ENCODE results near the gene SLC12A8. TPM values are rescaled to one million over a fixed set of nuclear protein-coding genes. Genes with fewer than 3 reads are reported as not detected.

The SLC12A8 gene
- total and polyA plus RNA-seq, 4 experiments from 2014 or later = not detected

DNA sequence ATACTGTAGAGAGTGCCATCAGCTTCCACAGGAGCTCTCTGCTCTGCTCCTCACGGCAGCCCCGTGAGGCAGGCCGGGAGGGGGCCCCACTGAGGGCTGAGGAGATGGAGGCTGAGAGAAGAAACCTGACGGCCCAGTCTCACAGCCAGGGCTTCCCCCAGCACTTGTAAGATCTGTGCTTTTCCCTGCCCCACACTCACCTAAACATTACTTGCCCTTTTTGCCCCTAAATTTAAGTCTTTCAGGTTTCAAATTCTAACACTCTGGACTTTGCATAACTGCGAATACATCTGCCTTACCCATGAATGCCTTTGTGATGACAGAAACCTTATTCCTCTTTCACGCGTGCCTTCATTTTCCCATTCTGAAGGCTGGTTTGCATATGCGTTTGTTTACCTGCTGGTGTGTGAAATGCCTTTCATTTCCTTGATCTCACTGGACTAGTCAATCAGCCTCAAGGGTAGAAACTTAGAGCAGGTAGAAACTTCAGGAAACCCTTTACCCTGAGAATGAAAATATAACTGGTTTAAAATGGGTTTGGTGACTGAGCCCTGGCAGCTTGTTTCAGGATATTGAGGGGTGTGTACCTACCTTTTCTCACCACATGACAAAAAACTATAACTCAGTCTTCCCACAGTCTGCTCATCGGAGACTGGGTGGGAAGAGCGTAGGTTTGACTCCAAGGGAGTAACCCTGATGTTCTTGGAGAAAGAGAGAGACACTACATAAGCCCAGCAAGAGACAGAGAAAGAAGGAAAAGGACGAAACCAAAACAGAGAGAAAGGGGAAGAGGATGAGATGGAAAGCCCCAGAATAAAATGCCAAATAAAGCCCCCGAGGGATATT, 20.1 kb downstream of the SLC12A8 start:
- Mint-ChIP-seq H3K27me3 (peaks cover 2% of the 10 kb centered on the region in 2 donors), H3K27ac (no peak overlapping the region), H3K4me3 (no peak overlapping the region), H3K9me3 (peaks cover 0 to 2% (median 0%) of the 10 kb centered on the region in 8 donors), H3K36me3 (no peaks in the 10 kb centered on the region), H3K4me1 (no peaks in the 10 kb centered on the region)
- ChIA-PET CTCF (ENCODE audit: partially characterized antibody) (no interaction called here), POLR2A (ENCODE audit: partially characterized antibody) (no interaction called here)
- no peak overlapping the region for H3K4me3 ChIP-seq (ENCODE audit: low read length in 2 of 2)
- no peak overlapping the region for H3K27ac ChIP-seq (ENCODE audit: low read depth, low read length)
- H3K9me3 ChIP-seq (ENCODE audit: control insufficient read depth in 1 of 2, low read length in 2 of 2) = no peaks in the 10 kb centered on the region
- no peaks in the 10 kb centered on the region for H3K36me3 ChIP-seq (ENCODE audit: insufficient read depth, low read length)
- intact Hi-C loops (cut with micrococcal nuclease) = no loop called here
- no peaks in the 10 kb centered on the region for H3K27me3 ChIP-seq (ENCODE audit: insufficient read depth, low read length)
- no peaks in the 10 kb centered on the region for H3K4me1 ChIP-seq (ENCODE audit: insufficient read depth, low read length)
- DNase-seq = no peak

DNA sequence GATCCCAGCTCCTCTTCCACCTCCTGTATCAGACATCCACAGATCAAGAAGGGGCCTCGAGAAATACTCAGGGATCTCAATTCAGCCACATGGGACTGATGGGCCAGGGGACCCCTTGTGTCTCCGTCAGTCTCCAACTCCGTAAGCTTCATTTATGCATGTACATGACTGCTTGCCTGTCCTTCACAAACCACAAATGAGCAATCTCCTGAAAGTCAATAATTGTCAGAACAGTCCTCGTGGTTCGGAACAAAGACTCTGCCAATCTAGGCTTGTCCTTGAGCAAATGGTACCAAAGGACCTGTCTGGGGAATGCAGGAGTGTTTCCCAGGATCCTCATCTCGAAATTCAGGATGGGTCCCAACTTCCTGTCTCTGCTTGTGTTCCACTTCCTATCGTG, 20.8 kb downstream of the SLC12A8 start:
- peaks cover 0 to 2% (median 0%) of the 10 kb centered on the region in 8 donors for H3K9me3 Mint-ChIP-seq
- H3K9me3 ChIP-seq (ENCODE audit: control insufficient read depth in 1 of 2, low read length in 2 of 2) = no peaks in the 10 kb centered on the region
- intact Hi-C loops (cut with micrococcal nuclease) = no loop called here
- H3K4me3 Mint-ChIP-seq = no peak overlapping the region
- ChIA-PET POLR2A (ENCODE audit: partially characterized antibody) (no interaction called here), CTCF (ENCODE audit: partially characterized antibody) (no interaction called here)
- no peak for DNase-seq
- H3K27me3 ChIP-seq (ENCODE audit: insufficient read depth, low read length) = no peaks in the 10 kb centered on the region
- no peaks in the 10 kb centered on the region for H3K36me3 Mint-ChIP-seq
- H3K4me1 ChIP-seq (ENCODE audit: insufficient read depth, low read length) = no peaks in the 10 kb centered on the region
- no peak overlapping the region for H3K4me3 ChIP-seq (ENCODE audit: low read length in 2 of 2)
- no peak overlapping the region for H3K27ac ChIP-seq (ENCODE audit: low read depth, low read length)
- no peak overlapping the region for H3K27ac Mint-ChIP-seq
- peaks cover 2% of the 10 kb centered on the region in 2 donors for H3K27me3 Mint-ChIP-seq
- no peaks in the 10 kb centered on the region for H3K4me1 Mint-ChIP-seq
- H3K36me3 ChIP-seq (ENCODE audit: insufficient read depth, low read length) = no peaks in the 10 kb centered on the region

DNA sequence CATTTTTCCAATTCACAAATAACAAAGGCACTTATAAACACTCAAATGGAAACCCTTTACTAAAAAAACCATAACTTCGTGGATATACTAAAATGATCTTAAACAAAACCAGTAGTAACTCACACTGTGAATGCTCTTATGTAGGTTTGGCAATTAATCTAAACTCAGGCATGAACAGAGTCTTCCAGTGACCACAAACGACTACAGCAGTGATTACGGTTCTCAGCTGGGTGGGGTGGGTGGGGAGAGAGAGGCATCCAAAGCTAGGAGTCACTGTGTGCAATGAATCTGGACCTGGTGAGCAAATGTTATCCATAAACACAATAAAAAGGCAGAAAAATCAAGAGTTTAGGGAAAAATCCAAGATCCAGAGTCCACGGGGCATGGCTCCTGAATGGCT, 21.3 kb downstream of the SLC12A8 start:
- peaks cover 2% of the 10 kb centered on the region in 2 donors for H3K27me3 Mint-ChIP-seq
- no peaks in the 10 kb centered on the region for H3K27me3 ChIP-seq (ENCODE audit: insufficient read depth, low read length)
- no peak overlapping the region for H3K4me3 Mint-ChIP-seq
- H3K27ac ChIP-seq (ENCODE audit: low read depth, low read length) = no peak overlapping the region
- H3K4me1 Mint-ChIP-seq = no peaks in the 10 kb centered on the region
- H3K36me3 ChIP-seq (ENCODE audit: insufficient read depth, low read length) = no peaks in the 10 kb centered on the region
- H3K36me3 Mint-ChIP-seq = no peaks in the 10 kb centered on the region
- intact Hi-C loops (cut with micrococcal nuclease) = no loop called here
- ChIA-PET CTCF (ENCODE audit: partially characterized antibody) (no interaction called here), POLR2A (ENCODE audit: partially characterized antibody) (no interaction called here)
- peaks cover 0 to 2% (median 0%) of the 10 kb centered on the region in 8 donors for H3K9me3 Mint-ChIP-seq
- H3K9me3 ChIP-seq (ENCODE audit: control insufficient read depth in 1 of 2, low read length in 2 of 2) = no peaks in the 10 kb centered on the region
- DNase-seq = no peak
- no peaks in the 10 kb centered on the region for H3K4me1 ChIP-seq (ENCODE audit: insufficient read depth, low read length)
- H3K27ac Mint-ChIP-seq = no peak overlapping the region
- H3K4me3 ChIP-seq (ENCODE audit: low read length in 2 of 2) = no peak overlapping the region

DNA sequence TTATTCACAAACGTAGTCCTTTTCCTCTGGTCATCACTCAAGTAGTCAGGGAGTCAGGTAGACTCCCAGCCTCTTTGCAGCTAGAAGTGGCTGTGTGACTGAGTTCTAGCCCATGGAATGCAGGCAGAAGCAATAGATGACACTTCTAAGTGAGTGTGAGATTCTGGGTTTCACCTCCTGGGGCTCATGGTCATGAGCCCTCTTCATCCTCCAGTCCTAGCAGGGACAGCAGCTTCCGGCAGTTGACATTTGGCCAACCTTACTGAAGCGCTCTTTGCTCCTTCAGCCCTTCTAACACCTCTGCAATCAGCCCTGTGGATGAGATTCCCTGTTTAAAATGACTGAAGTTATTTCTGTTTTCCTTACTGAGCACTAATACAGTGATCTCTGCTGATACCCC, 21.8 kb downstream of the SLC12A8 start:
- DNase-seq = no peak
- H3K36me3 Mint-ChIP-seq = no peaks in the 10 kb centered on the region
- H3K4me1 ChIP-seq (ENCODE audit: insufficient read depth, low read length) = no peaks in the 10 kb centered on the region
- peaks cover 0 to 2% (median 0%) of the 10 kb centered on the region in 8 donors for H3K9me3 Mint-ChIP-seq
- H3K36me3 ChIP-seq (ENCODE audit: insufficient read depth, low read length) = no peaks in the 10 kb centered on the region
- H3K4me3 ChIP-seq (ENCODE audit: low read length in 2 of 2) = no peak overlapping the region
- peaks cover 2% of the 10 kb centered on the region in 2 donors for H3K27me3 Mint-ChIP-seq
- H3K27ac Mint-ChIP-seq = no peak overlapping the region
- H3K4me1 Mint-ChIP-seq = no peaks in the 10 kb centered on the region
- POLR2A ChIA-PET (ENCODE audit: partially characterized antibody) = no interaction called here
- H3K27me3 ChIP-seq (ENCODE audit: insufficient read depth, low read length) = no peaks in the 10 kb centered on the region
- H3K9me3 ChIP-seq (ENCODE audit: control insufficient read depth in 1 of 2, low read length in 2 of 2) = no peaks in the 10 kb centered on the region
- CTCF ChIA-PET (ENCODE audit: partially characterized antibody) = no interaction called here
- H3K4me3 Mint-ChIP-seq = no peak overlapping the region
- intact Hi-C loops (cut with micrococcal nuclease) = no loop called here
- H3K27ac ChIP-seq (ENCODE audit: low read depth, low read length) = no peak overlapping the region

DNA sequence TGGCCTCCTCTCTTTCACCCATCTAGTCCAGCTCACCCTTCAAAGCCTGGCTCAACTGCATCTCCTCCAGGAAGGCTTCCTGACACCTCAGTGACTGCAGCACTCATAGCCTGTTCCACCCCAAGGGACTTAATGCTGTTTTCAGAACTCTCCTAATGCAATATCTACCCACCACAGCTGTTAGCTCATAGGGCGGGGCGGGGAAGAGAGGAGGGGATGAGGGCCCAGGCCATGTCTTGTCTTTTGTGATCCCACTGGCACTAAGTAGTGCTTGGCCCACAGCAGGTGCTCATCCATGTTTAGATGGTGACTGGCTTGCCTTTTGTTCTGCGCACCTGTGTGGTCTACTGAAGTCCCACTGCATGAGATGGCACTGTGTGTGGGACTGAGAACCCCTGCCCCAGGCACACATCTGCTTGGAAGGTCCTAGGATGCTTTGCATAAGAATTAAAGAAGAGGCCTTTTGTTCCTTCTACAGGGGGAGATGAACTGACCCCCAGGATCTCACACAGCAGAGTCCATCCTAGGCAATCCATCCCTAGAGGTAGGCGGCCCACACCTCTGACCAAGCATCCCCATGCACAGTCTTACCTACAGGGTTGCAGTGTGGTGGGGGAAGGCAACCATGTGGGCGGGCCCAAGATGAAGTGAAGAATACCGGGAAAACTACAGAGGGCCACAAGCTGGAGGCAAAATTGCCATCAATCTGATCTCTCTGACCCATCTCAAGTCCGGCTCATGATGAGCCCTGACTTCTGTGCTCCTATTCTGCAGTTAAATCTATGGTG, 23.0 kb downstream of the SLC12A8 start:
- H3K9me3 Mint-ChIP-seq = peaks cover 0 to 2% (median 0%) of the 10 kb centered on the region in 8 donors
- CTCF ChIA-PET (ENCODE audit: partially characterized antibody) = no interaction called here
- intact Hi-C loops (cut with micrococcal nuclease) = no loop called here
- POLR2A ChIA-PET (ENCODE audit: partially characterized antibody) = no interaction called here
- Histone ChIP-seq H3K9me3 (ENCODE audit: control insufficient read depth in 1 of 2, low read length in 2 of 2) (no peaks in the 10 kb centered on the region), H3K4me3 (ENCODE audit: low read length in 2 of 2) (no peak overlapping the region), H3K36me3 (ENCODE audit: insufficient read depth, low read length) (no peaks in the 10 kb centered on the region), H3K27ac (ENCODE audit: low read depth, low read length) (no peak overlapping the region), H3K27me3 (ENCODE audit: insufficient read depth, low read length) (no peaks in the 10 kb centered on the region), H3K4me1 (ENCODE audit: insufficient read depth, low read length) (no peaks in the 10 kb centered on the region)
- H3K4me1 Mint-ChIP-seq = no peaks in the 10 kb centered on the region
- H3K4me3 Mint-ChIP-seq = no peak overlapping the region
- no peaks in the 10 kb centered on the region for H3K36me3 Mint-ChIP-seq
- H3K27ac Mint-ChIP-seq = no peak overlapping the region
- peaks cover 2% of the 10 kb centered on the region in 2 donors for H3K27me3 Mint-ChIP-seq
- no peak for DNase-seq

DNA sequence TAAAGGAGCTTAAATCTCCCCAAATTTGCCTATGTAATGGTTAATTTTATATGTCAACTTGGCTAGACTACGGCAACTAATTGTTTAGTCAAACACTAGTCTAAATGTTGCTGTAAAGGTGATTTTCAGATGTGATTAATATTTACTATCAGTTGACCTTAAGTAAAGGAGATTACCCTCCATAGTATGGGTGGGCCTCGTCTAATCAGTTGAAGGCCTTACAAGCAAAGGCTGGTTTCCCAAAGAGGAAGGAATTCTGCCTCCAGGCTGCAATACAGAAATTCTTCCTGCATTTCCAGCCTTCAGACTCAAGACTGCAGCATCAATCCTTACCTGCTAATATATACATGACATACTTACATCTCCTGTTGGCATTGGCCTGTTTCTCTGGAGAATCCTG, 23.6 kb downstream of the SLC12A8 start:
- intact Hi-C loops (cut with micrococcal nuclease) = no loop called here
- H3K4me1 ChIP-seq (ENCODE audit: insufficient read depth, low read length) = no peaks in the 10 kb centered on the region
- no peak overlapping the region for H3K4me3 Mint-ChIP-seq
- POLR2A ChIA-PET (ENCODE audit: partially characterized antibody) = no interaction called here
- H3K27me3 Mint-ChIP-seq = peaks cover 2% of the 10 kb centered on the region in 2 donors
- no peak for DNase-seq
- H3K27ac ChIP-seq (ENCODE audit: low read depth, low read length) = no peak overlapping the region
- H3K27ac Mint-ChIP-seq = no peak overlapping the region
- CTCF ChIA-PET (ENCODE audit: partially characterized antibody) = interaction anchor here (0.9 kb wide), 1 partner anchor 10 kb away, joined by 3 read pairs; no protein-coding TSS in a partner anchor
- H3K9me3 Mint-ChIP-seq = peaks cover 0 to 2% (median 0%) of the 10 kb centered on the region in 8 donors
- H3K27me3 ChIP-seq (ENCODE audit: insufficient read depth, low read length) = no peaks in the 10 kb centered on the region
- H3K36me3 ChIP-seq (ENCODE audit: insufficient read depth, low read length) = no peaks in the 10 kb centered on the region
- H3K4me3 ChIP-seq (ENCODE audit: low read length in 2 of 2) = no peak overlapping the region
- H3K9me3 ChIP-seq (ENCODE audit: control insufficient read depth in 1 of 2, low read length in 2 of 2) = no peaks in the 10 kb centered on the region
- H3K4me1 Mint-ChIP-seq = no peaks in the 10 kb centered on the region
- no peaks in the 10 kb centered on the region for H3K36me3 Mint-ChIP-seq

DNA sequence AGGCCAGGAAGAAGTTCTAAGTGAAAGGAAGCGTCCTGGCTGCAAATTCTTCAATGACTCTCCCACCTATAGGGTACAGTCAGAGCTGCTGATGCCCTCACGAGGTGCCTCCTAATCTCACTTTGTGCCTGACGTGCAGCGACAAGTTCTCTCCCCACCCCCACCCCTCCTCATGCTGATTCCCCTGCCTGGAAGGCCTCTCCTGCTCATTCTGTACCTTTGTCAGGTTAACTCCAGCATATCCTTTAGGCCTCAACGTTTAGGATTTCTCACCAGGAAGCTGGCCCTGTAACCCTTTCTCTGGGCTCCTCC, 25.0 kb downstream of the SLC12A8 start:
- CTCF ChIA-PET (ENCODE audit: partially characterized antibody) = no interaction called here
- Mint-ChIP-seq H3K4me1 (no peaks in the 10 kb centered on the region), H3K27ac (no peak overlapping the region), H3K4me3 (no peak overlapping the region), H3K9me3 (peaks cover 0 to 2% (median 0%) of the 10 kb centered on the region in 8 donors), H3K27me3 (no peaks in the 10 kb centered on the region), H3K36me3 (no peaks in the 10 kb centered on the region)
- Histone ChIP-seq H3K27ac (ENCODE audit: low read depth, low read length) (no peak overlapping the region), H3K9me3 (ENCODE audit: control insufficient read depth in 1 of 2, low read length in 2 of 2) (no peaks in the 10 kb centered on the region), H3K4me3 (ENCODE audit: low read length in 2 of 2) (no peak overlapping the region), H3K36me3 (ENCODE audit: insufficient read depth, low read length) (no peaks in the 10 kb centered on the region), H3K27me3 (ENCODE audit: insufficient read depth, low read length) (no peaks in the 10 kb centered on the region), H3K4me1 (ENCODE audit: insufficient read depth, low read length) (no peaks in the 10 kb centered on the region)
- intact Hi-C loops (cut with micrococcal nuclease) = no loop called here
- POLR2A ChIA-PET (ENCODE audit: partially characterized antibody) = no interaction called here
- no peak for DNase-seq
